Globus pallidus (tissue), 1 donor: Measurements from ENCODE around the gene CLDN18.

Source experiments
- DNase-seq: peaks from one replicate; pipeline ENCODE4 v3.0.0-alpha.2; 2015; ENCODE audit warnings: low spot score

CLDN18 gene

GRCh38 chr3:138009476-138010272 is at the start of gene CLDN18:
CLDN18 (plus strand) TSS chr3:138010165; CDS start chr3:138010226, 61 bp downstream.
- DNase-seq = no peak

- DNase-seq = no peak
These were observed 47.7 kb upstream of the CLDN18 start for GRCh38 chr3:137962251-137962650.

GRCh38 chr3:137963463-137963862 is 46.5 kb upstream of the CLDN18 start:
- DNase-seq = no peak

- DNase-seq = peak; percentile 33
These were observed 38.8 kb upstream of the CLDN18 start for GRCh38 chr3:137970914-137971831.

GRCh38 chr3:137972396-137972795 is 37.6 kb upstream of the CLDN18 start:
- DNase-seq = no peak

- no peak for DNase-seq
These were observed 31.6 kb upstream of the CLDN18 start for GRCh38 chr3:137978328-137978727.

- no peak for DNase-seq
These were observed 22.2 kb upstream of the CLDN18 start for GRCh38 chr3:137987723-137988122.

GRCh38 chr3:137988152-137988551 is 21.8 kb upstream of the CLDN18 start:
- no peak for DNase-seq

- no peak for DNase-seq
These were observed 21.0 kb upstream of the CLDN18 start for GRCh38 chr3:137988982-137989381.

GRCh38 chr3:137990427-137990826 is 19.5 kb upstream of the CLDN18 start:
- DNase-seq = no peak

GRCh38 chr3:137992592-137992991 is 17.4 kb upstream of the CLDN18 start:
- DNase-seq = no peak

- no peak for DNase-seq
These were observed 11.6 kb upstream of the CLDN18 start for GRCh38 chr3:137998121-137999042.

GRCh38 chr3:138003069-138003468 is 6.9 kb upstream of the CLDN18 start:
- no peak for DNase-seq

- no peak for DNase-seq
These were observed 4.3 kb upstream of the CLDN18 start for GRCh38 chr3:138005627-138006026.

- no peak for DNase-seq
These were observed 2.1 kb upstream of the CLDN18 start for GRCh38 chr3:138007898-138008297.

GRCh38 chr3:138010273-138010590 is 267 bp downstream of the CLDN18 start:
- DNase-seq = no peak

- no peak for DNase-seq
These were observed 1.8 kb downstream of the CLDN18 start for GRCh38 chr3:138011722-138012121.

- DNase-seq = no peak
These were observed 2.6 kb downstream of the CLDN18 start for GRCh38 chr3:138012526-138012925.

- DNase-seq = no peak
These were observed 6.1 kb downstream of the CLDN18 start for GRCh38 chr3:138016065-138016464.

- no peak for DNase-seq
These were observed 9.5 kb downstream of the CLDN18 start for GRCh38 chr3:138019281-138020069.

- no peak for DNase-seq
These were observed 13.8 kb downstream of the CLDN18 start for GRCh38 chr3:138023754-138024153.
